Suprapubic skin (tissue), 4 donors: ENCODE data around the gene KRTAP20-2.

Experiments
- EP300 ChIP-seq: sonication (generic); formaldehyde crosslinking; IDR thresholded peaks from one replicate; pipeline ENCODE4 v1.6.1; 2017; ENCODE audit warnings: antibody characterized with exemption
- POLR2A ChIP-seq, 2 donors: fragments of 450-650 bp; IDR thresholded peaks; one replicate each; pipeline ENCODE4 v1.6.1; 2017; ENCODE audit warnings: antibody characterized with exemption in 2 of 2, mild to moderate bottlenecking in 2 of 2, moderate library complexity in 2 of 2
- POLR2AphosphoS5 ChIP-seq, 3 donors: sonication (generic); formaldehyde crosslinking; IDR thresholded peaks; one replicate each; pipeline ENCODE4 v1.6.1; 2017; ENCODE audit warnings: antibody characterized with exemption in 3 of 3
- TF ChIP-seq, protein P1 (sequence below), 2 donors: fragments of 200-600 bp in 1 of 2; fragments of 450-650 bp in 1 of 2; sonication (generic) in 1 of 2; IDR thresholded peaks; one replicate each; pipeline ENCODE4 v1.5.1; 2016 to 2019; ENCODE audit warnings: antibody characterized with exemption in 2 of 2, mild to moderate bottlenecking in 1 of 2, moderate library complexity in 1 of 2

DNA sequence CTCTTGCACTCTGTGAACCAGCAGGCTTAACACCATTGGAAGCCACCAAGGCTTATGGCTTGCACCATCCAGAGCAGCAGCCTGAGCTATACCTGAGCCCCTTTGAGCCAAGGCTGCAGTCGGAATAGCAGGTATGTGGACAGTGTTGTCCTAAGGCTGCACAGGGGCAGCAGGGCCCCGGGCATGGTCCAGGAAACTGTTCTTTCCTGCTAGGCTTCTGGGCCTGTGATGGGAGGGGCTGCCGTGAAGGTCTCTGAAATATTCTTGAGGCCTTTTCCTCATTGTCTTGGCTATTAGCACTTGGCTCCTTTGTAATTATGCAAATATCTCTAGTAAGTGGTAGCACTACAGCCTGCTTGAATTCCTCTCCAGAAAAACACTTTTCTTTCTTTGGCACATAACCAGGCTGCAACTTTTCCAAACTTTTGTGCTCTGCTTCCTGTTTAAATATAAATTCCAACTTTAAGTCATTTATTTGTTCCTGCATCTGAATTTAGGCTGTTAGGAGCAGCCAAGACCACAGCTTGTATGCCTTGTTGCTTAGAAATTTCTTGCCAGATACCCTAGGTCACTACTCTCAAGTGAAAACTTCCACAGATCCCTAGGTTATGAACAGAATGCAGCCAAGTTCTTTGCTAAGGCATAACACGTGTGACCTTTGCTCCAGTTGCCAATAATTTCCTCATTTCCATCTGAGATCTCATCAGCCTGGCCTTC lies 9.4 kb upstream of the KRTAP20-2 start:
- TF ChIP-seq, protein P1, sequence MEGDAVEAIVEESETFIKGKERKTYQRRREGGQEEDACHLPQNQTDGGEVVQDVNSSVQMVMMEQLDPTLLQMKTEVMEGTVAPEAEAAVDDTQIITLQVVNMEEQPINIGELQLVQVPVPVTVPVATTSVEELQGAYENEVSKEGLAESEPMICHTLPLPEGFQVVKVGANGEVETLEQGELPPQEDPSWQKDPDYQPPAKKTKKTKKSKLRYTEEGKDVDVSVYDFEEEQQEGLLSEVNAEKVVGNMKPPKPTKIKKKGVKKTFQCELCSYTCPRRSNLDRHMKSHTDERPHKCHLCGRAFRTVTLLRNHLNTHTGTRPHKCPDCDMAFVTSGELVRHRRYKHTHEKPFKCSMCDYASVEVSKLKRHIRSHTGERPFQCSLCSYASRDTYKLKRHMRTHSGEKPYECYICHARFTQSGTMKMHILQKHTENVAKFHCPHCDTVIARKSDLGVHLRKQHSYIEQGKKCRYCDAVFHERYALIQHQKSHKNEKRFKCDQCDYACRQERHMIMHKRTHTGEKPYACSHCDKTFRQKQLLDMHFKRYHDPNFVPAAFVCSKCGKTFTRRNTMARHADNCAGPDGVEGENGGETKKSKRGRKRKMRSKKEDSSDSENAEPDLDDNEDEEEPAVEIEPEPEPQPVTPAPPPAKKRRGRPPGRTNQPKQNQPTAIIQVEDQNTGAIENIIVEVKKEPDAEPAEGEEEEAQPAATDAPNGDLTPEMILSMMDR (IDR thresholded peaks at IDR 0.05) = no peak
- TF ChIP-seq POLR2A (IDR thresholded peaks at IDR 0.05) (no peak), POLR2AphosphoS5 (IDR thresholded peaks at IDR 0.05) (no peak), EP300 (no peak)
